Measurements from ENCODE around the gene GLIS1.

GRCh38 chr1:53771648-53772047, 32.7 kb upstream of the GLIS1 start:
- TF ChIP-seq CTCF (conservative IDR thresholded peaks at IDR 0.05; ENCODE audit: low read depth in 2 of 2) (no peak), REST (IDR thresholded peaks at IDR 0.05; ENCODE audit: unreplicated experiment) (no peak), ZNF114 (CRISPR knock-in tag; IDR thresholded peaks at IDR 0.05) (no peak), EZH2 (IDR thresholded peaks at IDR 0.05; ENCODE audit: low read depth, unreplicated experiment) (no peak), POLR2AphosphoS5 (IDR thresholded peaks at IDR 0.05; ENCODE audit: low read depth) (no peak), EZH2phosphoT487 (IDR thresholded peaks at IDR 0.05; ENCODE audit: unreplicated experiment) (no peak)

Data from GM23338 (cell line).